Natural killer cell treated with Interleukin-12 subunit alpha and Interleukin-12 subunit beta and Interleukin-15 and Interleukin-18, amount 100 ng/mL, for 72 hours (primary cell): ENCODE data around the gene PTHLH. TPM values are rescaled to one million over a fixed set of nuclear protein-coding genes. Genes with fewer than 3 reads are reported as not detected.

Experiments used
- ATAC-seq, 2 donors: fragments of 150-1000 bp; cut with Tn5 transposase in 1 of 2; sonication (Bioruptor Pico), chemical (Tn5 transposase) in 1 of 2; 2 replicates each; pipeline ENCODE4 v1.10.0; 2021
- DNase-seq: peaks from one replicate; pipeline ENCODE4 v3.0.0; 2022; ENCODE audit warnings: low spot score
- H3K27ac Mint-ChIP-seq, 2 donors: 1 replicate in 1 of 2; 2 replicates in 1 of 2; pipeline ENCODE4 v1.8.0; 2022; ENCODE audit warnings: mixed read lengths in 2 of 2, mild to moderate bottlenecking in 1 of 2, moderate library complexity in 1 of 2
- H3K27me3 Mint-ChIP-seq, 2 donors: 1 replicate in 1 of 2; 2 replicates in 1 of 2; pipeline ENCODE4 v1.8.0; 2022; ENCODE audit warnings: mixed read lengths in 2 of 2
- H3K36me3 Mint-ChIP-seq: one replicate; pipeline ENCODE4 v1.8.0; 2022; ENCODE audit warnings: mixed read lengths
- H3K4me1 Mint-ChIP-seq, 2 donors: 1 replicate in 1 of 2; 2 replicates in 1 of 2; pipeline ENCODE4 v1.8.0; 2022; ENCODE audit warnings: low read depth in 2 of 2, mixed read lengths in 2 of 2, mild to moderate bottlenecking in 1 of 2
- H3K4me3 Mint-ChIP-seq: one replicate; pipeline ENCODE4 v1.8.0; 2022; ENCODE audit warnings: mixed read lengths
- H3K9me3 Mint-ChIP-seq: 2 replicates; pipeline ENCODE4 v1.8.0; 2022; ENCODE audit warnings: mixed read lengths
- total RNA-seq, 2 donors: library from RNA; stranded (reverse); gene quantifications; one replicate each; pipeline ENCODE4 v1.2.3, GENCODE V29; 2022

The PTHLH gene
- total RNA-seq, 2 donors from 2014 or later: not detected

DNA sequence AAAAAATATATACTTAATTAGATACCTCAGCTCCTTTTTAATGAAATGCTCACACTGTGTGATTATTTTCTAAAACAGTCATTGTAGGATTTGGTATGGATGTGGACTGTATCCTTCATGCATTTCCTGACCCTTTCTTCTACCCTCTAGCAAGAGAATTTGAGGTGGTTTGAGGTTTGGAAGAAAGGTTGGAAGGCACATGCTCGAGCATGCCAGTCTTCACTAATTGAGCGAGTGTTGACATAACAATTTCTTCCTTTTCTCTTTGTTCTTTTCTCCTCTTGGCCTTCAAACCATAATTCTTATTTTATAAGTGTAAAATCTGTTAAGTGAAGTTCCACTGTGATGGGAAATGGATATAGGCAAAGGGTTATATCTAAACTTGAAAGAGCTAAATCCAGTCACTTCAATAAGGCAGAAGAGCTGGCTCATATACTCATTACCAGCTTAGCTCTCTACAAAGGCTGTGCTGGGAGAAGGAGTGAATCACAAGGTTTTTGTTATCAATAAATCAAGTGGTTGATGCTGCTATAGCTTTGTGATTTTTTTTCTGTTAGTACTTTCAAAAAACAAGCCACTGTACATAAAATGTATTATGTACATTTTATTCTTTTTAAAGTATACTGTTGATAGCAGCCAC, 16.2 kb upstream of the PTHLH start:
- Mint-ChIP-seq H3K27me3 (peaks cover 0 to under 1% of the 10 kb centered on the region in 2 donors), H3K36me3 (no peaks in the 10 kb centered on the region), H3K4me3 (no peak overlapping the region), H3K27ac (no peak overlapping the region), H3K4me1 (no peaks in the 10 kb centered on the region), H3K9me3 (peaks cover 4% of the 10 kb centered on the region)
- DNase-seq (no peak), ATAC-seq (no peak)

DNA sequence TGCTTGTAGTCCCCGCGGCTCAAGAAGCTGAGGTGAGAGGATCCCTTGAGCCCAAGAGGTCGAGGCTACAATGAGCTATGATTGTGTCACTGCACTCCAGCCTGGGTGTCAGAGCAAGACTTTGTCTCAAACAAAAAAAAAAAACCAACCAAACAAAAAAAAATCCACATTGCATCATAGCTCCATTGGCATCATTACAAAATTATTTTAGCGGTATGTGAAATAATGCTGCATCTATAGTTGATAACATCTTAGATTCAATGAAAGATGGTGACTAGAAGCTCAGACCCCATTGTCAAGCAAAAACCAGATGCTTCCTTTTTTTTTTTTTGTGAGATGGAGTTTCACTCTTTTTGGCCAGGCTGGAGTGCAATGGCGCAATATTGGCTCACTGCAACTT, 14.8 kb upstream of the PTHLH start:
- no peak overlapping the region for H3K4me3 Mint-ChIP-seq
- ATAC-seq (no peak), DNase-seq (no peak)
- H3K36me3 Mint-ChIP-seq: no peaks in the 10 kb centered on the region
- H3K4me1 Mint-ChIP-seq: no peaks in the 10 kb centered on the region
- peaks cover 4% of the 10 kb centered on the region for H3K9me3 Mint-ChIP-seq
- H3K27me3 Mint-ChIP-seq: peaks cover 0 to 10% of the 10 kb centered on the region in 2 donors
- H3K27ac Mint-ChIP-seq: no peak overlapping the region

DNA sequence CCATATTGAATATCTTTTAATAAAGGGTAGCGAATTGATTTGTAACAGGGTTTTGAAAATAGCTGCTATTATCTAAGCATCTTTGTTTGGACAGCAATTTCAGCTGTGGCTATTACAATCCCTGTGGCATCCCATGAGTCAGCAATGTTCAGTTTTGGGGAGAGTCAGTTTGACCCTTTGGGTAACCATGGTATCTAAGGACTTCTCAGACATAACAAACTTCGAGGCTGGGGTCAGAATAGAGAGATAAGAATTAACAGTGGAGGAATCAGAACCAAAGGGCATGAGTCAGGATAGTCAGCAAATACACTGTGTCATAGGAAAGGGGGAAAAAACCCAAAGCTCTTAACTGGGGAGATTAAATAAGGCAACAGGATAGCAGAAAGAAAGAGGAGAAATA, 11.7 kb upstream of the PTHLH start:
- peaks cover 4% of the 10 kb centered on the region for H3K9me3 Mint-ChIP-seq

DNA sequence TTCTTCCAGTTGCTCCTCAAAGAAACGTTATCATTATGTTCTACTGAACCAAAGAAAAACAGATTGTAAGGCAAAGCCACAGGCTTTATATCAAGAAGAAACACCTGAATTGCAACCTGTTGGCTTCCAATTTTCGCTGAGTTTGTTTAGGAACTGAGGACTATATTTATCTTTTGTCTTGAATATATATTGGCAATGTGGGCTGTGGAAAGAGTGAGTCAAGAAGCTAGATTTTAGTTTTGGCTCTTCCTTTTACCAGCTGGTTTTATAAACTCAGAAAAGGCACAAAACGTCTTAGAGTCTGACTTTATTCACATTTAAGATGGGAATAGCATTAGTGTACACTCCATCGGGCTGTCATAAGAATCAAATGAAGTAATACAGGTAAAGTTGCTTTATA, 10.4 kb upstream of the PTHLH start:
- Mint-ChIP-seq H3K27ac (no peak overlapping the region), H3K4me1 (no peaks in the 10 kb centered on the region), H3K27me3 (peaks cover 10 to 45% of the 10 kb centered on the region in 2 donors), H3K4me3 (no peak overlapping the region), H3K36me3 (no peaks in the 10 kb centered on the region), H3K9me3 (peaks cover 2% of the 10 kb centered on the region)
- DNase-seq (no peak), ATAC-seq (no peak)

More for the DNA sequence above, 11.7 kb upstream of the PTHLH start:
- Mint-ChIP-seq H3K36me3 (no peaks in the 10 kb centered on the region), H3K4me1 (no peaks in the 10 kb centered on the region), H3K27ac (no peak overlapping the region), H3K27me3 (peaks cover 2 to 32% of the 10 kb centered on the region in 2 donors), H3K4me3 (no peak overlapping the region)
- DNase-seq (no peak), ATAC-seq (no peak)

DNA sequence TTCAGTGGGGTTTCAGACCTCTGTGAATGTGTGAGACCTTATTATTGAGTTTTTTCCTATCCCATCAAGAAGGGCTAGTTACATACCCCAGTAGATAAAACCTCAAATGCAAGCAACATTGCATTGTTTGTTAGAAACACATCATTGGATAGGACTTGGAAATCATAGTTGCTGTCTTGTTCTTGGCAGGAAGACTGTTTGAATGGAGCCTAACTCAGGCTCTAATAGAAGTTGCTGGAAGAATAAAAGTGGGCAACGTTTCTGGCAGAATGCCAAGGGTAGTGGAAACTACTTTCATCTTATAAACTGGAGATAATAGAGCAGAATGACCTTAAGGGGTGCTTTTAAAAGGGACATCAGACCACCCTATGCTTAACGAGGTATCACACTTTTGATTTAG, 9.9 kb upstream of the PTHLH start:
- Mint-ChIP-seq H3K27me3 (peaks cover 15 to 51% of the 10 kb centered on the region in 2 donors), H3K9me3 (no peaks in the 10 kb centered on the region), H3K4me1 (no peaks in the 10 kb centered on the region), H3K4me3 (no peak overlapping the region), H3K27ac (no peak overlapping the region), H3K36me3 (no peaks in the 10 kb centered on the region)
- ATAC-seq: no peak
- no peak for DNase-seq

DNA sequence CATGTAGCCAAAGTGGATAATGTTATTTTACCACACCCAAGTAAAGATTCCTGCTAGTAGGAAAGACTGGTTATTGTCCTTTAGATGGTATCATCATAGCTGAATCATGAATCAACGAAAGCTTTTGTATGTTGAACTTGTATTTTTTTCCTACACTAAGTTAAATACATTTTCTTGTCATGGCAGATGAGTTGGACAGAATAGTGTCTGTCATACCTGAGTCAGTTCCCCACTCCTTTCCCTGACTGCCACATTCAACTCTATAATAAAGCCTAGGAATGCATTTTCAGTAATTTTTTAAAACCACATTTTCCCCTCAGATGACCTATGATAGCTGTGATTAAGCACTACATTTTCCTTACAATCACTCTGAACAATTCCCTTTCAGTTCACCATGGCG, 9.3 kb upstream of the PTHLH start:
- no peak overlapping the region for H3K4me3 Mint-ChIP-seq
- no peak for DNase-seq
- no peaks in the 10 kb centered on the region for H3K9me3 Mint-ChIP-seq
- no peak for ATAC-seq
- H3K36me3 Mint-ChIP-seq: no peaks in the 10 kb centered on the region
- no peak overlapping the region for H3K27ac Mint-ChIP-seq
- peaks cover 16 to 55% of the 10 kb centered on the region in 2 donors for H3K27me3 Mint-ChIP-seq
- no peaks in the 10 kb centered on the region for H3K4me1 Mint-ChIP-seq

DNA sequence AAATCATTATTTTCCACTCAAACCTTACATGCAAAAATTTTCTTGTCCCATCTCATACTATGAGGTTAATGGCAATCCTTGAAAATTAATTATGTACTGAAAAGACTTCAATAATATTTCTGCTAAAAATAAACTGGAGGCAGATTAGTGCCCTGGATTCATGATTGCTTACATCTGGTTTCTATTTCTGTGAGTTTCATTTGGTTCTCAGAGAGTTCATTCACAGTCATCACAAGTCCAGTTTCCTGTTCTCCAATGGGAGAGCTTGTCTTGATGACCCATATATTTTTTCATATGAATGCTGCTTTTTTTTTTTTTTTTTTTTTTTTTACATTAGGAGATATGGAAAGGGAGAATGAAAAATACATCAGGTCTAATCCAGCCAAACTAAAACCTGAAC, 6.6 kb upstream of the PTHLH start:
- DNase-seq (no peak), ATAC-seq (no peak)
- H3K27me3 Mint-ChIP-seq: peaks cover 27 to 69% of the 10 kb centered on the region in 2 donors
- H3K9me3 Mint-ChIP-seq: no peaks in the 10 kb centered on the region
- no peaks in the 10 kb centered on the region for H3K36me3 Mint-ChIP-seq
- no peaks in the 10 kb centered on the region for H3K4me1 Mint-ChIP-seq
- H3K27ac Mint-ChIP-seq: no peak overlapping the region
- H3K4me3 Mint-ChIP-seq: no peak overlapping the region

DNA sequence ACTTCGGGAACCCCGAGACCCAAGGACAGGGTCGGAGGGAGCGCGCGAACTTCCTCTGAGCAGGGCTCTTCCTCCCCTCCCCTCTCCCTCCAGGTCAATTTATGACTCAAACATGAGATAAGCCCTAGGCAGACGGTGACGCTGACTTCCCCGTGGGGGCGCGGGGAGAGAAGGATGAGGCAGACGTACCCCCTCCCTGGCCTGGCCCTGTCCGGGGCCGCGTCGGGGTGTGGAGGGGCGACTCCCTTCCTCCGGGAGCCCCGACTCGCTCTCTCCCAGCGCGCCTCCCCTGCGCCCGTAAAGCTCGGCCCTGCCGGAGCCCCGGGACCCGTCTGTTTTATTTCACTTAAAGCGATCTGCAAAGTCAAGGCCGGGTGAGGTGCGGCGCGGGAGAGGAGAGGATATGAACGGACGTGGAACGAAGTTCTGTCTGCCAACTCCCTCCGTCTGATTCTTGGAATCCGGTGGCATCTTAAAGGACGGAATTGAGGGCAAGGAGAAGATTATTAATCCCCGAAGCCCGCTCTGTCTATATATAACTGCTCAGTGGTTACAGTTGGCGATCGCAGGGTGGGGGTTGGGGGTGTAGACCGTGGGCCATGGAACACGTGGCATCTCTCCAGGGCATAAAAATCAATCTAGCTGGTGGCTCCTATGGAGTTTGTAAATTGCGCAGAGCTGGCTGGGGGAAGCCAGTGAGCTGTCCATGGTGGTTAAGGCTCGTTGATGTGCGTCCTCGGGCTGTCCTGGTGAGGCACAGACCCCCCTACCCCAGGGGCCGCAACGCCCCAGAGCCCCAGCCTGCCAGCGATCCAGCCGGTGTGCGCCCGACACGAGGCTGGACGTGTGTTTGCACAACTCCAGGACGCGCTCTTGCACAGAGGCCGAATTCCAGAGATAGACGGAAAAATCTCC, 2.9 kb upstream of the PTHLH start:
- H3K36me3 Mint-ChIP-seq: no peaks in the 10 kb centered on the region
- DNase-seq (no peak), ATAC-seq (peak; percentile 29 to 36)
- H3K9me3 Mint-ChIP-seq: peaks cover 3% of the 10 kb centered on the region
- H3K27me3 Mint-ChIP-seq: peaks cover 55 to 83% of the 10 kb centered on the region in 2 donors
- H3K4me3 Mint-ChIP-seq: no peak overlapping the region
- H3K27ac Mint-ChIP-seq: no peak overlapping the region
- no peaks in the 10 kb centered on the region for H3K4me1 Mint-ChIP-seq

DNA sequence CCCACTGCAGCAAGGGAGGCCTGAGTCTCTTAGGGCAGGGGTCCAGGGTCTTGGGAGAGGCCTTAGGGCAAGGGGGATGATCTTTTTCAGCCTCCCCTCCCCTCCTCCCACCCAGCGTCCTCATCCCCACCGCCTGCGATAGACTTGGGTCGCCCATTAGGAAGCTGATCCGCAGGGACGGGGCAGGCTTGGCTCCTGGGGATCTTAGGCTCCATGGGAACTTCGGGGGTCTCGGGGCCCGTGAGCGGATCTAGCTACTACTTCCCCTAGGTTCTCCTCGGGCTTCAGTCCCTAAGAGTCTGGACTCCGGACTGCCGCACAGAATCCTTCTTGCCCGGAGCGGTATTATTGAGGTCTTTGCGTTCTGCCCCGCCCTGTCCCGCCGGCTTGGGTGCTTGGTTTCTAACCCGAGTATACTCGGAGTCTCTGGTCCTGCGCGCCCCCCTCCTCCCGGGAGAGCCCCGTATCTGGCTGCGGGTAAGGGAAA, 2.2 kb upstream of the PTHLH start:
- Mint-ChIP-seq H3K27ac (no peak overlapping the region), H3K9me3 (peaks cover 3% of the 10 kb centered on the region), H3K4me1 (peaks cover 2% of the 10 kb centered on the region in 2 donors), H3K4me3 (no peak overlapping the region), H3K36me3 (no peaks in the 10 kb centered on the region), H3K27me3 (peaks cover 57 to 80% of the 10 kb centered on the region in 2 donors)
- DNase-seq: no peak
- peak in 1 of 2 donors; percentile 43 for ATAC-seq

DNA sequence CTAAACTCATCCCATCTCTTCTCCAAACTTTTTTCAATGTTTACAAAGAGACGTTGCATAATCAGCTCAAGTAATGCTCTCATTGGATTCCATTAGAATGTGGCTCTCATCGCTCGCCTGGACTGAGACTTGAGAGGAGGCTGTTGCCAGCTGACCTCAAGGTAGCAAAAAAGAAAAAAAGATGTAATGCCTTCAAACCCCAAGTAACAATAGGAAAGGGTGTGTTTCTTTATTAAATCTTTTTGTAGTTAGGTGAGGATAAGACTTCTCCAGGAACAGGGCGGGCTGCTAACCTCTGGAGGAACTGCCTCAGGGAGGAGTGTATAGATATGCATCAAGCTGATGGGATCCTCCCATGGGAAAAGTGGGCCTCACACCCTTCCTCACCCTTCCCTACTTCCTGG, 956 bp upstream of the PTHLH start:
- no peaks in the 10 kb centered on the region for H3K36me3 Mint-ChIP-seq
- H3K9me3 Mint-ChIP-seq: peaks cover 3% of the 10 kb centered on the region
- ATAC-seq: no peak
- DNase-seq: no peak
- H3K4me1 Mint-ChIP-seq: peaks cover 7% of the 10 kb centered on the region in 2 donors
- H3K27ac Mint-ChIP-seq: no peak overlapping the region
- no peak overlapping the region for H3K4me3 Mint-ChIP-seq
- peaks cover 58 to 77% of the 10 kb centered on the region in 2 donors for H3K27me3 Mint-ChIP-seq

DNA sequence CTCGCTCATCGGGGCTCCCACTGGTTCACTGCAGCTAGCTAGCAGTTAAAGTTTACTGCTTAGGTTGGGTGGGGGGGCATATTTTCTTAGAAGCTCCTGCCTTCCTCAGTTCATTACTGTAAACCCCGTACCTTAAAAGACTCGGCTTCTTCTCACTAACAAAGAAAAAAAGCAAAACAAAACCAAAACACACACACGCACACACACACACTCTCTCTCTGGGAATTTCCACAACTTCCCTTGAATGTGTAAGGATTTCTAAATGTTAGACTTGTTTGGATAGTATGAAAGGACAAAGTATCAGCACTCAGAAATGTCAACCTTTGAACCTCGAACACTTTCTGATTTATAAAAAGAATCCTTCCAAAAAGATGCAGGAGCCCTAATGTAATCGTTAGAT, 927 bp downstream of the PTHLH start:
- no peaks in the 10 kb centered on the region for H3K36me3 Mint-ChIP-seq
- peaks cover 54 to 77% of the 10 kb centered on the region in 2 donors for H3K27me3 Mint-ChIP-seq
- no peak overlapping the region for H3K4me3 Mint-ChIP-seq
- H3K9me3 Mint-ChIP-seq: peaks cover 3% of the 10 kb centered on the region
- ATAC-seq (no peak), DNase-seq (no peak)
- peaks cover 7% of the 10 kb centered on the region in 2 donors for H3K4me1 Mint-ChIP-seq
- no peak overlapping the region for H3K27ac Mint-ChIP-seq

DNA sequence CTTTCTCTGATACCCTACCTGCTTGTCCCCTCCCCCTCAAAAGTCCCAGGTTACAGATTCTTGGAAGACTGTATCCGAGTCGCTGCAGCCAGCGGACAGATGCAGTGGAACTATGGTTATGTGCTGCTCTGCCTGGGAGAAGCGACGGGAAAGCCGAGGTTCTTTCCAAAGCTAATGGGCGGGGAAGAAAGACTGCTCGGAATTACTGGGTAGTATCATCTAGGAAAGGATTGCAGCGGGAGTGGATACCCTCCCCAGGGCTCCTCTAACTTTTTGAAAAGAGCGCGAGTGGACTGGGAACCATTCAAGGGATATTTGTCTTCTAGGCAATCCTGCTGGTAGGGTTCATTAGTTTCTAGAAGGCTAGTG, 1.4 kb downstream of the PTHLH start:
- Mint-ChIP-seq H3K36me3 (no peaks in the 10 kb centered on the region), H3K27ac (no peak overlapping the region), H3K27me3 (peaks cover 51 to 72% of the 10 kb centered on the region in 2 donors), H3K4me3 (peak overlapping the region; percentile 32), H3K9me3 (peaks cover 3% of the 10 kb centered on the region), H3K4me1 (peaks cover 7% of the 10 kb centered on the region in 2 donors)
- no peak for DNase-seq
- no peak for ATAC-seq

DNA sequence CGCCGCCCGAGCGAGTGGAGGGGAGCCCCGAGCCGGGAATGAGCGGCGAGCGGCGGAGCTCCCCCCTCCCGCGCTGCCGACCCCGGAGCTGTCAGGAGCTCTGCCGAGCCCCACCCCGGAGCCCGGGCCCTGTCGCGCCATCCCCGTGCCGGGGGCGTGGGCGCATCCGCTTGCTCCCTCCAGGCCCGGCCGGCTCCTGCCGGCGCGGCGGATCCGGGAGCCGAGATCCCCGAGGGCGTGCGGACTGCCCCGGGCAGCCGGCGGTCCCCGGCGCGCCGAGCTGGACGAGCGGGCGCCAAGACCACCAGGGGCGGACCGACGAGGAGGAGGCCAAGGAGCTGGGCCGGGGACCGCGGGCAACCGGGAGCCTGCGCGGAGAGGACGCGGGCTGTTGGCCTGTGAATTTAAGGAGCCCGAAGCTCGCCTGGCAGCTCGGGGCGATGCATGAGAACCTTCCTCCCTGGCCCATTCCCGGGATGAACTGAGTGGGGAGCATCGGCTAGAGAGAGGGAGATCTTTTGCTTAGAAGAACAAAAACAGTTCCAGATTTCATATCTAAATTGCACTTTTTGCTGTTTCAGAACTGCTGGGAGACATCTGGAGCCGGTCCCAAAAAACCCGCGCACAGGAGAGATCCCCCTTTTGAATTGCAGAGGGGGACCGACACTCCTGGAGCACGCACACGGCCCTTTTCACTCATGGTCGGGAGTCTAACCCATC, 2.0 kb downstream of the PTHLH start:
- Mint-ChIP-seq H3K36me3 (no peaks in the 10 kb centered on the region), H3K27ac (no peak overlapping the region), H3K4me1 (peaks cover 7% of the 10 kb centered on the region in 2 donors), H3K9me3 (peaks cover 3% of the 10 kb centered on the region), H3K4me3 (peak overlapping the region; percentile 32), H3K27me3 (peaks cover 50 to 67% of the 10 kb centered on the region in 2 donors)
- peak; percentile 35 to 40 for ATAC-seq
- no peak for DNase-seq
